ENCODE data around the gene UQCC5. TPM values are rescaled to one million over a fixed set of nuclear protein-coding genes. Genes with fewer than 3 reads are reported as not detected.

The UQCC5 gene
- total RNA-seq, 1 donor from 2014 or later, result 23.2 TPM

DNA sequence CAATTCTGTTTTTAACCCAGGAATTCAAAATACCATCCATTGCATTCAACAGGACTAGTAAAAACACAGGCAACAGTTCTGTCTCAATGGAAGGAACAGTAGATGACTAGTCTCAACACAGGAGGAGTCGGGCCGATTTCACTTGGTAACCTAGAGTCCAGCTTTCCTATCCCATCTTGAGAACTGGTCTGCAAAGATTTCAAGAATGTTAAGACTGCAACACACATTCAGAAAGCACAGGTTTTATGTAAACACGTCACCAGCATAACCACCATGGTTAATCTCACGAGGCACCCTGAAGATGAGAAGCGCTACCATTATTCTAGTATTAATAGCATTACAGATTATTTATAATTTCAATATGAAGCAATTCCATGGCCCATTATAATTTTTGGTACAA lies 22.0 kb downstream of the UQCC5 start:
- no peak for DNase-seq (ENCODE audit: low spot score)

- DNase-seq (ENCODE audit: low spot score), result no peak
Observed at GRCh38 chr3:52561028-52561747, 24.8 kb downstream of the UQCC5 start.

GRCh38 chr3:52563984-52564383 lies 27.6 kb downstream of the UQCC5 start:
- DNase-seq (ENCODE audit: low spot score), result no peak

DNA sequence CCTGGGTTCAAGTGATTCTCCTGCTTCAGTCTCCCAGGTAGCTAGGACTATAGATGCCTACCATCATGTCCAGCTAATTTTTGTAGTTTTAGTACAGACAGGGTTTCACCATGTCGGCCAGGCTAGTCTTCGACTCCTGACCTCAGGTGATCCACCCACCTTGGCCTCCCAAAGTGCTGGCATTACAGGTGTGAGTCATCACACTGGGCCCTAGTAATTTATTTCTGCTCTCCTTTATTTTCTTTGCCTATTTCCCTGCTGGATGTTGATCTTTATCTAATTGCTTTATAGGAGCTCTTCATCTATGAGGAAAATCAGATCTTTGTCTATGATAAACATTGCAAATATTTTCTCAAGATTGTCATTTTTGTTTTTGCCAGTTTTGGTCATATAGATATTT lies 31.7 kb downstream of the UQCC5 start:
- no peak for DNase-seq (ENCODE audit: low spot score)

DNA sequence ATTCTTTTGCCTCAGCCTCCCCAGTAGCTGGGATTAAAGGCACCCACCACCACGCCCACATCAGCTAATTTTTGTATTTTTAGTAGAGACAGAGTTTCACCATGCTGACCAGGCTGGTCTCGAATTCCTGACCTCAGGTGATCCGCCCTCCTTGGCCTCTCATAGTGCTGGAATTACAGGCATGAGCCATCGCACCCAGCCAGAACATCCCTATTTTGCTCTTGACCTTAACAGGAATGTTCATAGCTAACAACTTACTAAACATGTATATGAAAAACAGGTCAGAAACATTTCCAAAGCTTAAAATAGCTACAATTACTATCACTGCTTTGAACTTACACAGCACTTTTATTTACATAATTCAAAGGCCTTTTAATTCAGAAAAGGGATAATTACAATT lies 33.7 kb downstream of the UQCC5 start:
- DNase-seq (ENCODE audit: low spot score), result no peak

- DNase-seq (ENCODE audit: low spot score), result no peak
Observed at GRCh38 chr3:52572221-52572620, 35.8 kb downstream of the UQCC5 start.

GRCh38 chr3:52574056-52574965 lies 37.9 kb downstream of the UQCC5 start:
- DNase-seq (ENCODE audit: low spot score), result no peak

Other genes starting within 250 kb of the UQCC5 start
- gene GLYCTK, start 248.8 kb upstream of the UQCC5 start, total RNA-seq, result 14.1 TPM
- gene DNAH1, start 220.3 kb upstream of the UQCC5 start, total RNA-seq, result 9.9 TPM
- 66.6 TPM for gene BAP1, start 126.6 kb upstream of the UQCC5 start, total RNA-seq
- gene PHF7, start 125.9 kb upstream of the UQCC5 start, total RNA-seq, result 10.1 TPM
- gene SEMA3G, start 91.5 kb upstream of the UQCC5 start, total RNA-seq, result 144 TPM
- gene TNNC1, start 82.6 kb upstream of the UQCC5 start, total RNA-seq, result not detected
- 71.6 TPM for gene NISCH, start 81.0 kb upstream of the UQCC5 start, total RNA-seq
- gene STAB1, start 41.3 kb upstream of the UQCC5 start, total RNA-seq, result 557 TPM
- gene NT5DC2, start 2.7 kb upstream of the UQCC5 start, total RNA-seq, result 38.5 TPM
- 94.0 TPM for gene PBRM1, start 149.3 kb downstream of the UQCC5 start, total RNA-seq
- 113 TPM for gene GNL3, start 149.4 kb downstream of the UQCC5 start, total RNA-seq
- 33.2 TPM for gene GLT8D1, start 169.2 kb downstream of the UQCC5 start, total RNA-seq
- gene SPCS1, start 169.5 kb downstream of the UQCC5 start, total RNA-seq, result 65.7 TPM
- 18.1 TPM for gene NEK4, start 234.3 kb downstream of the UQCC5 start, total RNA-seq
- gene ITIH1, start 241.0 kb downstream of the UQCC5 start, total RNA-seq, result not detected

Data from mesenteric fat pad (tissue), 1 donor.